TTC549 (cell line): ENCODE measurements around the gene LGALS8.
"Not testable (repeated sequence)": the region's sequence is repeated elsewhere in the genome, so short reads cannot be mapped to it uniquely, and the experiment has no call there.

ENCODE experiments used
- FAIRE-seq: peaks from 2 replicates; lab custom pipeline; 2012; peaks lifted over from hg19 to GRCh38; lab: Jason Lieb, UNC

LGALS8 gene

GRCh38 chr1:236541710-236542109 is 17.9 kb downstream of the LGALS8 start:
- FAIRE-seq: no peak

- no peak for FAIRE-seq
Observed at GRCh38 chr1:236543065-236543669, 19.4 kb downstream of the LGALS8 start.

- no peak for FAIRE-seq
Observed at GRCh38 chr1:236545621-236546169, 21.9 kb downstream of the LGALS8 start.

- no peak for FAIRE-seq
Observed at GRCh38 chr1:236548452-236548851, 24.7 kb downstream of the LGALS8 start.

GRCh38 chr1:236550961-236551851 is 27.4 kb downstream of the LGALS8 start:
- no peak for FAIRE-seq

- no peak for FAIRE-seq
Observed at GRCh38 chr1:236552096-236552495, 28.3 kb downstream of the LGALS8 start.

- FAIRE-seq: peak; percentile 51
Observed at GRCh38 chr1:236552901-236553300, 29.1 kb downstream of the LGALS8 start.

GRCh38 chr1:236553370-236553769 is 29.6 kb downstream of the LGALS8 start:
- no peak for FAIRE-seq

- no peak for FAIRE-seq
Observed at GRCh38 chr1:236556606-236557005, 32.8 kb downstream of the LGALS8 start.

GRCh38 chr1:236558081-236558480 is 34.3 kb downstream of the LGALS8 start:
- no peak for FAIRE-seq

GRCh38 chr1:236558846-236559245 is 35.1 kb downstream of the LGALS8 start:
- no peak for FAIRE-seq

- FAIRE-seq: no peak
Observed at GRCh38 chr1:236560213-236560771, 36.5 kb downstream of the LGALS8 start.

- FAIRE-seq: no peak
Observed at GRCh38 chr1:236561976-236562375, 38.2 kb downstream of the LGALS8 start.

GRCh38 chr1:236565530-236565929 is 41.7 kb downstream of the LGALS8 start:
- FAIRE-seq: no peak

- no peak for FAIRE-seq
Observed at GRCh38 chr1:236568285-236568894, 44.6 kb downstream of the LGALS8 start.

- FAIRE-seq: no peak
Observed at GRCh38 chr1:236575523-236575922, 51.7 kb downstream of the LGALS8 start.

GRCh38 chr1:236576004-236576403 is 52.2 kb downstream of the LGALS8 start:
- FAIRE-seq: no peak

GRCh38 chr1:236577041-236577440 is 53.3 kb downstream of the LGALS8 start:
- not testable (repeated sequence) for FAIRE-seq

GRCh38 chr1:236578661-236579060 is 54.9 kb downstream of the LGALS8 start:
- FAIRE-seq: peak; percentile 41

GRCh38 chr1:236580404-236580803 is 56.6 kb downstream of the LGALS8 start:
- FAIRE-seq: not testable (repeated sequence)

- no peak for FAIRE-seq
Observed at GRCh38 chr1:236581528-236581927, 57.7 kb downstream of the LGALS8 start.

GRCh38 chr1:236589531-236589930 is 65.7 kb downstream of the LGALS8 start:
- no peak for FAIRE-seq
